Upper lobe of left lung (tissue), 6 donors: ENCODE data around the gene PLCH2. TPM values are rescaled to one million over a fixed set of nuclear protein-coding genes. Genes with fewer than 3 reads are reported as not detected.

Experiments used
- ATAC-seq, 2 donors: fragments of 200-7000 bp; cut with Tn5 transposase; one replicate each; pipeline ENCODE4 v1.9.1; 2022; ENCODE audit warnings: mild to moderate bottlenecking in 2 of 2, moderate library complexity in 2 of 2; ENCODE audit not compliant: low FRiP score in 2 of 2
- DNase-seq, 2 donors: peaks; one replicate each; pipeline ENCODE4 v3.0.0-alpha.2; 2019 to 2020
- H3K27ac ChIP-seq, 4 donors: fragments of 200-600 bp; sonication (generic); one replicate each; pipeline ENCODE4 v1.5.1; 2016 to 2019
- H3K27me3 ChIP-seq, 4 donors: fragments of 200-600 bp; sonication (generic); one replicate each; pipeline ENCODE4 v1.5.1; 2017 to 2019
- H3K36me3 ChIP-seq, 4 donors: fragments of 200-600 bp; sonication (generic); one replicate each; pipeline ENCODE4 v1.5.1; 2016 to 2019
- H3K4me1 ChIP-seq, 4 donors: fragments of 200-600 bp; sonication (generic); one replicate each; pipeline ENCODE4 v1.5.1; 2018 to 2019
- H3K4me3 ChIP-seq, 4 donors: fragments of 200-600 bp; sonication (generic); one replicate each; pipeline ENCODE4 v1.5.1; 2017 to 2019; ENCODE audit warnings: mild to moderate bottlenecking in 2 of 4, moderate library complexity in 1 of 4
- H3K9me3 ChIP-seq, 4 donors: fragments of 200-600 bp; sonication (generic); one replicate each; pipeline ENCODE4 v1.5.1; 2018 to 2019
- CTCF ChIP-seq, 6 experiments: fragments of 450-650 bp in 4 of 6; fragments of 200-600 bp in 2 of 6; sonication (generic) in 2 of 6; IDR thresholded peaks; one replicate each; pipeline ENCODE4 v1.5.1; 2016 to 2019; ENCODE audit warnings: antibody characterized with exemption in 6 of 6
- EP300 ChIP-seq, 4 donors: sonication (generic); formaldehyde crosslinking; IDR thresholded peaks; one replicate each; pipeline ENCODE4 v1.5.1; 2017; ENCODE audit warnings: antibody characterized with exemption in 4 of 4, control low read depth in 2 of 4
- POLR2A ChIP-seq, 4 donors: fragments of 450-650 bp; IDR thresholded peaks; one replicate each; pipeline ENCODE4 v1.5.1; 2016 to 2017; ENCODE audit warnings: antibody characterized with exemption in 4 of 4, mild to moderate bottlenecking in 2 of 4
- POLR2AphosphoS5 ChIP-seq, 2 donors: sonication (generic); formaldehyde crosslinking; IDR thresholded peaks; one replicate each; pipeline ENCODE4 v1.5.1; 2017; ENCODE audit warnings: antibody characterized with exemption in 2 of 2
- WGBS, 2 donors: methylation state at CpG; one replicate each; pipeline ENCODE4 v1.1.5; 2017 to 2018; 5-methylcytosine and 5-hydroxymethylcytosine counted together
- total RNA-seq, 6 donors: library from RNA; depleted of rRNA in 4 of 6; stranded (reverse); fragments of >200 nt in 4 of 6; gene quantifications; one replicate each; pipeline versions ENCODE4 v1.1.0 to v1.2.1, GENCODE V29; 2016 to 2021
- donor health status: DM: no; HTN: no; CAD: no; lungs with moderate emphysema.
- donor health status: DM: no; HTN: yes; CAD: no; lungs with severe emphysema.

PLCH2 gene
- total RNA-seq, 6 donors from 2014 or later, result 1.5 to 7.3 (median 3.4) TPM

GRCh38 chr1:2462819-2463218, 13.3 kb upstream of the PLCH2 start:
- no peak overlapping the region for H3K4me3 ChIP-seq
- DNase-seq, result no peak
- peaks cover 0 to 17% (median 10%) of the 10 kb centered on the region in 4 donors for H3K27me3 ChIP-seq
- ATAC-seq, result no peak
- 61 to 66% methylated on average over 6 to 15 of the region's 15 CpGs for WGBS, 2 donors
- TF ChIP-seq CTCF (IDR thresholded peaks at IDR 0.05) (no peak), EP300 (IDR thresholded peaks at IDR 0.05) (no peak), POLR2AphosphoS5 (IDR thresholded peaks at IDR 0.05) (no peak), POLR2A (IDR thresholded peaks at IDR 0.05) (no peak)
- peaks cover 0 to 11% (median 5%) of the 10 kb centered on the region in 4 donors for H3K4me1 ChIP-seq
- H3K27ac ChIP-seq, result no peak overlapping the region
- H3K36me3 ChIP-seq, result no peaks in the 10 kb centered on the region
- no peaks in the 10 kb centered on the region for H3K9me3 ChIP-seq

DNA sequence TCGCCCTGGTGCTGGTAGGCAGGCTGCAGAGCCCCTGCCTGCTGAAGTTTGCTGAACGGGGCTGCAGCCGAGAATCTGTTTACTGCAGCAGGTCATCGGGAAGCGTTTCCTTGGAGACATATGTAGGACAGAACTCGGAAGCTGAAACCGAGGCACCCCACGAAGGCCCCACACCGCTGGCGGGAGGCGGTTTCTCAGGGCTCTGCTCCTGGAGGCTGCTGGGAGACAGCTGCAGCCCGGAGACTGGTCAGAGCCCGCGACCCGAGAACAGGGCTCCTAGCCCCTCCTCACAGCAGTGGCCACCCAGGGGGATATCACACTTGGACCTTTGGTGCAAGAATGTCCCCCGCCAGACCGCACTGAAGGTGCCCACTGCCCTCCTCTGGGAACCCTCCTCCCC, 12.7 kb upstream of the PLCH2 start:
- peaks cover 0 to 20% (median 10%) of the 10 kb centered on the region in 4 donors for H3K27me3 ChIP-seq
- no peak overlapping the region for H3K4me3 ChIP-seq
- peaks cover 0 to 11% (median 5%) of the 10 kb centered on the region in 4 donors for H3K4me1 ChIP-seq
- no peak for TF ChIP-seq POLR2A (IDR thresholded peaks at IDR 0.05)
- TF ChIP-seq CTCF (IDR thresholded peaks at IDR 0.05), result no peak
- TF ChIP-seq EP300 (IDR thresholded peaks at IDR 0.05), result no peak
- no peak for TF ChIP-seq POLR2AphosphoS5 (IDR thresholded peaks at IDR 0.05)
- no peaks in the 10 kb centered on the region for H3K36me3 ChIP-seq
- WGBS, 2 donors, result 30% methylated on average over 2 to 17 of the region's 17 CpGs
- H3K9me3 ChIP-seq, result no peaks in the 10 kb centered on the region
- ATAC-seq (no peak), DNase-seq (no peak)
- no peak overlapping the region for H3K27ac ChIP-seq

DNA sequence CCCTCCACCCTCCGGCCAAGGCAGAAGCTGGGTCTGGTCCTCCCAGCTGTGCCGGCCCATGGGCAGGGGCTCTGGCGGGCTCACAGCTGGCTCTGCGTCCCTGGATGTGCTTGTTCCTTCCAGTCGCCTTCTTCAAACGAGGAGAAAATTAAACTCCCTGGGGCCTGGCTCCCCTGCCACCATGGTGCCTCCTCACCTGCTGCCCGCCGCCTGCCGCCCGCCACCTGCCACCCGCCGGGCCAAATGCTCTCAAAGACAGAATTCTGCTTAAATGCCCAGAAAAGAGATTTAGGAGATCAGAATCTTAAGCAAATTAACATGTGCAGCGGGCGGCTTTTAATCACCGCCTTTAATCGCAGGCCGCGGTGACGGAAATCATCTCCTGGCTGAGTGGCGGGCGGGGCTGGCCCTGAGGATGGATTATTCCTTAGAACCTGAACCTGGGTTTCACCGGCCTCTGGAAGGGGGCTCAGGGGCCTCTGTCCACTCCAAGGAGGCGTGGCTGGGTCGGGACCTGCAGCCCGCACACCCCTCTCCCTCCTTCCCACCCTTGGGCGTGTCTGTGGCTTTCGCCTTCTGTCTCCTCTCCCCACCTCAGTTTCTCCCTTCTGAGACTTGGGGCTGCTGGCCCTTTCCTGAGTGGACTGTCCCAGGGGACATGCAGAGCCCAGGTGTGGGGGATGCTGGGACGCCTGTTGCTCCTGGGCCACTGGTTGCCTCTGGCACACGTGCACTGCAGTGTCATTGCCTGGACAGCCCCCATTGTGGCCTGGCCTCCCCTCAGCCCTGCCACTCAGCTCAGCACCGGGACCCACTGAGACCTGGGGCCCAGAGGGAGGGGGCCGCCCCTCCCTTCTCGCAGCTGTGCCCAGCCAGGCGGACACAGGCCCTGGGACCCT, 10.5 kb upstream of the PLCH2 start:
- Histone ChIP-seq H3K27me3 (peaks cover 0 to 26% (median 10%) of the 10 kb centered on the region in 4 donors), H3K27ac (no peak overlapping the region), H3K36me3 (no peaks in the 10 kb centered on the region), H3K9me3 (no peaks in the 10 kb centered on the region), H3K4me3 (no peak overlapping the region), H3K4me1 (peaks cover 0 to 7% (median 5%) of the 10 kb centered on the region in 4 donors)
- no peak for DNase-seq
- 76 to 78% methylated on average over 17 to 30 of the region's 33 CpGs for WGBS, 2 donors
- ATAC-seq, result no peak
- no peak for TF ChIP-seq POLR2AphosphoS5 (IDR thresholded peaks at IDR 0.05)
- TF ChIP-seq POLR2A (IDR thresholded peaks at IDR 0.05), result no peak
- TF ChIP-seq EP300 (IDR thresholded peaks at IDR 0.05), result no peak
- no peak for TF ChIP-seq CTCF (IDR thresholded peaks at IDR 0.05)

DNA sequence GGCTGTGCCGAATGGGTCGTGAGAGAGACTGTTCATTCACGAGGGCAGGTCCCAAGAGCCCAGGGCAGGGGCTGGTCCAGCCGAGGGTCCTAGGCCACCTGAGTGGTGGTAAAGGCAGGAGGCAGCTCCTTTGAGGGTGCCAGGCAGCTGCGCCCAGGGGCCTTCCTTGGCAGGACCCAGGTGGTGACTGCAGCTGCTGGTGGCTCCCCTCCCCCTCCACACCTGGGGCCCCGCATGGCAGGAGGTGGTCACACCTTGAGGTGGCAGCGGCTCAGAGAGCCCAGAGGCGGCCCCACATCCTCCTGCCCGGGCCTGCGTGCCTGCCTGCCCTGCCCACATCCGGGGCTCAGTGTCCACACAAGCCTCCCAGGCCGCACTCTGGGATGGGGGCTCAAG, 9.8 kb upstream of the PLCH2 start:
- no peak overlapping the region for H3K27ac ChIP-seq
- TF ChIP-seq CTCF (IDR thresholded peaks at IDR 0.05), result no peak
- TF ChIP-seq POLR2A (IDR thresholded peaks at IDR 0.05), result no peak
- no peak for TF ChIP-seq POLR2AphosphoS5 (IDR thresholded peaks at IDR 0.05)
- TF ChIP-seq EP300 (IDR thresholded peaks at IDR 0.05), result no peak
- DNase-seq (no peak), ATAC-seq (no peak)
- H3K4me1 ChIP-seq, result peaks cover 0 to 7% (median 5%) of the 10 kb centered on the region in 4 donors
- H3K36me3 ChIP-seq, result no peaks in the 10 kb centered on the region
- peaks cover 0 to 26% (median 10%) of the 10 kb centered on the region in 4 donors for H3K27me3 ChIP-seq
- 50 to 60% methylated on average over 1 to 2 of the region's 12 CpGs for WGBS, 2 donors
- H3K9me3 ChIP-seq, result no peaks in the 10 kb centered on the region
- H3K4me3 ChIP-seq, result no peak overlapping the region
